ENCODE results near the gene MAP3K12. TPM values are rescaled to one million over a fixed set of nuclear protein-coding genes. Genes with fewer than 3 reads are reported as not detected.
"Not testable (repeated sequence)": the region's sequence is repeated elsewhere in the genome, so short reads cannot be mapped to it uniquely, and the experiment has no call there.

MAP3K12 gene
- total RNA-seq, 1 experiment from 2014 or later, result 4.6 TPM

- Mint-ChIP-seq H3K4me1 (ENCODE audit: low read depth, unreplicated experiment) (no peaks in the 10 kb centered on the region), H3K27ac (ENCODE audit: unreplicated experiment) (no peak overlapping the region), H3K9me3 (ENCODE audit: low read depth, unreplicated experiment) (no peaks in the 10 kb centered on the region), H3K36me3 (ENCODE audit: insufficient read depth, unreplicated experiment) (peaks cover 54% of the 10 kb centered on the region), H3K4me3 (ENCODE audit: low read depth, unreplicated experiment) (no peak overlapping the region), H3K27me3 (ENCODE audit: unreplicated experiment) (no peaks in the 10 kb centered on the region)
- no TSS peak for BruUV-seq (replicated peaks)
- intact Hi-C loops (cut with micrococcal nuclease; ENCODE audit: unreplicated experiment), result no loop called here
- no peak for TF ChIP-seq CTCF (IDR thresholded peaks at IDR 0.05; ENCODE audit: unreplicated experiment)
- DNase-seq, result no peak
- CTCF ChIA-PET, result interaction anchor here (0.6 kb wide), 1 partner anchor 223 kb away, joined by 3 read pairs; no protein-coding TSS in a partner anchor
Observed at GRCh38 chr12:53482626-53483168, 16.6 kb downstream of the MAP3K12 start.

- Mint-ChIP-seq H3K36me3 (ENCODE audit: insufficient read depth, unreplicated experiment) (peaks cover 60% of the 10 kb centered on the region), H3K4me1 (ENCODE audit: low read depth, unreplicated experiment) (no peaks in the 10 kb centered on the region), H3K4me3 (ENCODE audit: low read depth, unreplicated experiment) (no peak overlapping the region), H3K9me3 (ENCODE audit: low read depth, unreplicated experiment) (no peaks in the 10 kb centered on the region), H3K27ac (ENCODE audit: unreplicated experiment) (peak overlapping the region; percentile 52), H3K27me3 (ENCODE audit: unreplicated experiment) (no peaks in the 10 kb centered on the region)
- no peak for DNase-seq
- intact Hi-C loops (cut with micrococcal nuclease; ENCODE audit: unreplicated experiment), result no loop called here
- no TSS peak for BruUV-seq (replicated peaks)
- no peak for TF ChIP-seq CTCF (IDR thresholded peaks at IDR 0.05; ENCODE audit: unreplicated experiment)
- CTCF ChIA-PET, result interaction anchor here (0.6 to 1.1 kb wide), 3 partner anchors 26 to 661 kb away, joined by 3 read pairs; no protein-coding TSS in a partner anchor
Observed at GRCh38 chr12:53481939-53482586, 17.2 kb downstream of the MAP3K12 start.

GRCh38 chr12:53481458-53481857 is 17.8 kb downstream of the MAP3K12 start:
- intact Hi-C loops (cut with micrococcal nuclease; ENCODE audit: unreplicated experiment); DNase-seq; H3K4me1 Mint-ChIP-seq (ENCODE audit: low read depth, unreplicated experiment); H3K27me3 Mint-ChIP-seq (ENCODE audit: unreplicated experiment); H3K9me3 Mint-ChIP-seq (ENCODE audit: low read depth, unreplicated experiment); H3K27ac Mint-ChIP-seq (ENCODE audit: unreplicated experiment); BruUV-seq (replicated peaks); H3K4me3 Mint-ChIP-seq (ENCODE audit: low read depth, unreplicated experiment): not testable (repeated sequence)
- H3K36me3 Mint-ChIP-seq (ENCODE audit: insufficient read depth, unreplicated experiment), result peaks cover 60% of the 10 kb centered on the region
- CTCF ChIA-PET, result interaction anchor here (0.6 to 1.1 kb wide), 2 partner anchors 27 to 662 kb away, joined by 3 read pairs; no protein-coding TSS in a partner anchor

- BruUV-seq (replicated peaks), result no TSS peak
- DNase-seq, result no peak
Observed at GRCh38 chr12:53480491-53481442, 18.5 kb downstream of the MAP3K12 start.

More at GRCh38 chr12:53480491-53481442, 18.5 kb downstream of the MAP3K12 start:
- Mint-ChIP-seq H3K36me3 (ENCODE audit: insufficient read depth, unreplicated experiment) (peaks cover 60% of the 10 kb centered on the region), H3K9me3 (ENCODE audit: low read depth, unreplicated experiment) (no peaks in the 10 kb centered on the region), H3K4me3 (ENCODE audit: low read depth, unreplicated experiment) (no peak overlapping the region), H3K27me3 (ENCODE audit: unreplicated experiment) (no peaks in the 10 kb centered on the region), H3K4me1 (ENCODE audit: low read depth, unreplicated experiment) (no peaks in the 10 kb centered on the region), H3K27ac (ENCODE audit: unreplicated experiment) (no peak overlapping the region)
- intact Hi-C loops (cut with micrococcal nuclease; ENCODE audit: unreplicated experiment), result no loop called here
- CTCF ChIA-PET, result interaction anchor here (0.6 to 1.1 kb wide), 2 partner anchors 28 to 662 kb away, joined by 3 read pairs; no protein-coding TSS in a partner anchor
- TF ChIP-seq CTCF (IDR thresholded peaks at IDR 0.05; ENCODE audit: unreplicated experiment), result no peak

All from Calu3 (cell line).